Mesenchymal stem cell (in vitro differentiated cells and primary cell): ENCODE results near the gene TES.

ENCODE experiments used
- DNase-seq: peaks from one replicate; pipeline ENCODE4 v3.0.0-alpha.2; 2013
- H2AFZ ChIP-seq: one replicate; pipeline ENCODE4 v1.6.1; 2013; ENCODE audit warnings: low read depth, mild to moderate bottlenecking, control low read depth, inconsistent platforms, low read length, moderate library complexity
- H2AK5ac ChIP-seq: 2 replicates; pipeline ENCODE4 v1.6.1; 2013; ENCODE audit warnings: low read length, moderate library complexity, mild to moderate bottlenecking, inconsistent platforms; ENCODE audit not compliant: severe bottlenecking
- H2BK120ac ChIP-seq: one replicate; pipeline ENCODE4 v1.6.1; 2013; ENCODE audit warnings: low read depth, mild to moderate bottlenecking, inconsistent platforms, low read length, moderate library complexity
- H2BK12ac ChIP-seq, 2 experiments: one replicate each; pipeline ENCODE4 v1.6.1; 2013; ENCODE audit warnings: inconsistent platforms in 2 of 2, low read length in 2 of 2, mild to moderate bottlenecking in 2 of 2, moderate library complexity in 2 of 2, control low read depth in 1 of 2
- H2BK15ac ChIP-seq: one replicate; pipeline ENCODE4 v1.6.1; 2013; ENCODE audit warnings: mild to moderate bottlenecking, low read depth, inconsistent platforms; ENCODE audit not compliant: poor library complexity, severe bottlenecking
- H2BK5ac ChIP-seq: 2 replicates; pipeline ENCODE4 v1.6.1; 2013; ENCODE audit warnings: low read depth, mild to moderate bottlenecking, low read length, control low read depth, inconsistent platforms; ENCODE audit not compliant: poor library complexity, severe bottlenecking
- H3K14ac ChIP-seq, 2 experiments: one replicate each; pipeline ENCODE4 v1.6.1; 2013; ENCODE audit warnings: inconsistent platforms in 2 of 2, low read length in 2 of 2, control low read depth in 1 of 2, mild to moderate bottlenecking in 1 of 2, moderate library complexity in 1 of 2
- H3K18ac ChIP-seq, 2 experiments: one replicate each; pipeline ENCODE4 v1.6.1; 2013; ENCODE audit warnings: inconsistent platforms in 2 of 2, low read length in 2 of 2, control low read depth in 1 of 2, low read depth in 1 of 2, mild to moderate bottlenecking in 1 of 2
- H3K23ac ChIP-seq, 2 experiments: one replicate each; pipeline ENCODE4 v1.6.1; 2013; ENCODE audit warnings: inconsistent platforms in 2 of 2, low read length in 2 of 2, mild to moderate bottlenecking in 2 of 2, moderate library complexity in 2 of 2, control low read depth in 1 of 2
- H3K27ac ChIP-seq: 2 replicates; pipeline ENCODE4 v1.5.1; 2013; ENCODE audit warnings: mild to moderate bottlenecking, moderate library complexity, low read length, control low read depth, inconsistent platforms; ENCODE audit not compliant: poor library complexity, severe bottlenecking
- H3K27me3 ChIP-seq, 2 experiments: 2 replicates each; pipeline versions ENCODE4 v1.6.1 to v1.7.0; 2013; ENCODE audit warnings: low read length in 2 of 2, mild to moderate bottlenecking in 2 of 2, moderate library complexity in 2 of 2, control low read depth in 1 of 2, inconsistent platforms in 1 of 2; ENCODE audit not compliant: control insufficient read depth in 1 of 2, insufficient read depth in 1 of 2
- H3K36me3 ChIP-seq, 2 experiments: 2 replicates each; pipeline versions ENCODE4 v1.6.1 to v1.7.0; 2013; ENCODE audit warnings: low read length in 2 of 2, control low read depth in 1 of 2, inconsistent platforms in 1 of 2, low read depth in 1 of 2, mild to moderate bottlenecking in 1 of 2; ENCODE audit not compliant: insufficient read depth in 2 of 2, control insufficient read depth in 1 of 2
- H3K4ac ChIP-seq, 2 experiments: one replicate each; pipeline ENCODE4 v1.6.1; 2013; ENCODE audit warnings: inconsistent platforms in 2 of 2, low read length in 2 of 2, mild to moderate bottlenecking in 2 of 2, moderate library complexity in 2 of 2, control low read depth in 1 of 2, low read depth in 1 of 2
- H3K4me1 ChIP-seq: 2 replicates; pipeline ENCODE4 v1.6.1; 2013; ENCODE audit warnings: low read depth, low read length, control low read depth; ENCODE audit not compliant: control insufficient read depth, insufficient read depth
- H3K4me2 ChIP-seq: 2 replicates; pipeline ENCODE4 v1.6.1; 2013; ENCODE audit warnings: low read length, mild to moderate bottlenecking, inconsistent platforms; ENCODE audit not compliant: poor library complexity, severe bottlenecking
- H3K4me3 ChIP-seq, 2 experiments: 2 replicates each; pipeline versions ENCODE4 v1.5.1 to v1.7.0; 2013; ENCODE audit warnings: low read length in 2 of 2, mild to moderate bottlenecking in 2 of 2, control low read depth in 1 of 2, low read depth in 1 of 2; ENCODE audit not compliant: insufficient read depth in 1 of 2
- H3K79me1 ChIP-seq: replicated peaks from 2 replicates; pipeline ENCODE4 v1.6.1; 2013; ENCODE audit warnings: mild to moderate bottlenecking, control low read depth, low read length, inconsistent platforms; ENCODE audit not compliant: poor library complexity, severe bottlenecking
- H3K9ac ChIP-seq: 2 replicates; pipeline ENCODE4 v1.7.0; 2013; ENCODE audit warnings: mild to moderate bottlenecking, low read length, moderate library complexity
- H3K9me3 ChIP-seq: 2 replicates; pipeline ENCODE4 v1.7.0; 2013; ENCODE audit warnings: mild to moderate bottlenecking, low read length; ENCODE audit not compliant: control insufficient read depth
- H4K8ac ChIP-seq: one replicate; pipeline ENCODE4 v1.6.1; 2013; ENCODE audit warnings: inconsistent platforms, mild to moderate bottlenecking, low read length, moderate library complexity
- H4K91ac ChIP-seq: one replicate; pipeline ENCODE4 v1.6.1; 2013; ENCODE audit warnings: mild to moderate bottlenecking, low read length, inconsistent platforms
- WGBS: methylation state at CpG from one replicate; pipeline ENCODE4 v1.1.7; 2013; ENCODE audit warnings: mixed read lengths; 5-methylcytosine and 5-hydroxymethylcytosine counted together

TES gene

GRCh38 chr7:116235380-116235779, 25.0 kb downstream of the TES start:
- Histone ChIP-seq H2BK5ac (no peak overlapping the region), H4K91ac (no peak overlapping the region), H2BK15ac (no peak overlapping the region), H3K79me1 (peaks cover 23% of the 10 kb centered on the region), H3K9ac (peak overlapping the region; percentile 40), H3K27ac (no peak overlapping the region), H4K8ac (no peak overlapping the region), H3K23ac (no peak overlapping the region), H2AK5ac (no peak overlapping the region), H3K4me1 (peaks cover under 1% of the 10 kb centered on the region), H2AFZ (no peak overlapping the region), H3K4me2 (no peak overlapping the region), H3K27me3 (no peaks in the 10 kb centered on the region), H2BK120ac (no peak overlapping the region), H3K36me3 (no peaks in the 10 kb centered on the region), H3K4me3 (no peak overlapping the region), H2BK12ac (no peak overlapping the region), H3K9me3 (no peaks in the 10 kb centered on the region), H3K14ac (no peak overlapping the region), H3K18ac (no peak overlapping the region), H3K4ac (no peak overlapping the region)
- DNase-seq = no peak

GRCh38 chr7:116236020-116236630, 25.8 kb downstream of the TES start:
- WGBS = 20% methylated on average over 2 of the region's 2 CpGs
- Histone ChIP-seq H3K79me1 (peaks cover 22% of the 10 kb centered on the region), H3K4me3 (no peak overlapping the region), H3K4me2 (no peak overlapping the region), H2BK120ac (no peak overlapping the region), H2AFZ (no peak overlapping the region), H3K9ac (peak overlapping the region; percentile 40), H2BK12ac (no peak overlapping the region), H2AK5ac (no peak overlapping the region), H4K91ac (no peak overlapping the region), H3K4ac (no peak overlapping the region), H3K36me3 (no peaks in the 10 kb centered on the region), H3K4me1 (no peaks in the 10 kb centered on the region), H3K14ac (no peak overlapping the region), H3K27ac (no peak overlapping the region), H3K9me3 (no peaks in the 10 kb centered on the region), H3K23ac (no peak overlapping the region), H4K8ac (no peak overlapping the region), H3K27me3 (no peaks in the 10 kb centered on the region), H2BK5ac (no peak overlapping the region), H3K18ac (no peak overlapping the region), H2BK15ac (no peak overlapping the region)
- peak; percentile 68 for DNase-seq

GRCh38 chr7:116239020-116239419, 28.7 kb downstream of the TES start:
- Histone ChIP-seq H3K9me3 (no peaks in the 10 kb centered on the region), H2BK120ac (no peak overlapping the region), H3K27ac (no peak overlapping the region), H2AFZ (no peak overlapping the region), H4K8ac (no peak overlapping the region), H4K91ac (no peak overlapping the region), H3K4me3 (no peak overlapping the region), H3K79me1 (peaks cover 17% of the 10 kb centered on the region), H3K4me2 (no peak overlapping the region), H2AK5ac (peak overlapping the region; percentile 6), H3K36me3 (no peaks in the 10 kb centered on the region), H2BK5ac (no peak overlapping the region), H3K4ac (peak overlapping the region in 1 of 2 experiments; percentile 16), H2BK12ac (no peak overlapping the region), H3K14ac (no peak overlapping the region), H3K27me3 (no peaks in the 10 kb centered on the region), H2BK15ac (no peak overlapping the region), H3K18ac (peak overlapping the region in 1 of 2 experiments; percentile 11), H3K23ac (no peak overlapping the region), H3K9ac (no peak overlapping the region), H3K4me1 (no peaks in the 10 kb centered on the region)
- WGBS = 83% methylated on average over 2 of the region's 3 CpGs
- DNase-seq = no peak

- Histone ChIP-seq H3K4me2 (no peak overlapping the region), H3K27me3 (no peaks in the 10 kb centered on the region), H3K36me3 (peaks cover 0 to 2% of the 10 kb centered on the region in 2 experiments), H3K79me1 (peaks cover 19% of the 10 kb centered on the region), H2AFZ (no peak overlapping the region), H2BK15ac (no peak overlapping the region), H3K23ac (no peak overlapping the region), H4K91ac (no peak overlapping the region), H2AK5ac (no peak overlapping the region), H3K9me3 (no peaks in the 10 kb centered on the region), H3K18ac (no peak overlapping the region), H4K8ac (no peak overlapping the region), H3K9ac (no peak overlapping the region), H3K4me1 (no peaks in the 10 kb centered on the region), H2BK5ac (no peak overlapping the region), H3K27ac (no peak overlapping the region), H3K4ac (no peak overlapping the region), H2BK12ac (no peak overlapping the region), H2BK120ac (no peak overlapping the region), H3K14ac (no peak overlapping the region), H3K4me3 (no peak overlapping the region)
- WGBS = 91% methylated on average over 1 of the region's 2 CpGs
- DNase-seq = no peak
These were observed 29.1 kb downstream of the TES start for GRCh38 chr7:116239434-116239833.
